Dedifferentiated amniotic fluid mesenchymal stem cell (primary cell): ENCODE data around the gene DARS1.

Experiments used
- DNase-seq: peaks from one replicate; pipeline ENCODE4 v3.0.0-alpha.2; 2016; ENCODE audit errors: extremely low spot score

Gene DARS1

GRCh38 chr2:135985018-135985825 is at the start of gene DARS1:
DARS1 (minus strand) TSS chr2:135985626; CDS start chr2:135985468, 158 bp downstream.
- peak; percentile 81 for DNase-seq

- no peak for DNase-seq
Measured at GRCh38 chr2:136034629-136035028, 49.2 kb upstream of the DARS1 start.

- DNase-seq, result no peak
Measured at GRCh38 chr2:136032817-136033535, 47.5 kb upstream of the DARS1 start.

GRCh38 chr2:136032192-136032591 is 46.8 kb upstream of the DARS1 start:
- no peak for DNase-seq

GRCh38 chr2:136031711-136032110 is 46.3 kb upstream of the DARS1 start:
- no peak for DNase-seq

GRCh38 chr2:136030406-136030805 is 45.0 kb upstream of the DARS1 start:
- DNase-seq, result no peak

GRCh38 chr2:136029149-136029548 is 43.7 kb upstream of the DARS1 start:
- no peak for DNase-seq

GRCh38 chr2:136028001-136028400 is 42.6 kb upstream of the DARS1 start:
- no peak for DNase-seq

- no peak for DNase-seq
Measured at GRCh38 chr2:136027112-136027511, 41.7 kb upstream of the DARS1 start.

- no peak for DNase-seq
Measured at GRCh38 chr2:136025057-136025973, 39.9 kb upstream of the DARS1 start.

GRCh38 chr2:136024616-136025015 is 39.2 kb upstream of the DARS1 start:
- DNase-seq, result no peak

- DNase-seq, result no peak
Measured at GRCh38 chr2:136024185-136024584, 38.8 kb upstream of the DARS1 start.

- DNase-seq, result no peak
Measured at GRCh38 chr2:136023416-136023815, 38.0 kb upstream of the DARS1 start.

- no peak for DNase-seq
Measured at GRCh38 chr2:136022396-136023146, 37.1 kb upstream of the DARS1 start.

GRCh38 chr2:136021976-136022375 is 36.5 kb upstream of the DARS1 start:
- DNase-seq, result no peak

- no peak for DNase-seq
Measured at GRCh38 chr2:136021406-136021805, 36.0 kb upstream of the DARS1 start.

GRCh38 chr2:136020831-136021230 is 35.4 kb upstream of the DARS1 start:
- DNase-seq, result no peak

GRCh38 chr2:136019825-136020224 is 34.4 kb upstream of the DARS1 start:
- no peak for DNase-seq

- no peak for DNase-seq
Measured at GRCh38 chr2:136019306-136019705, 33.9 kb upstream of the DARS1 start.

GRCh38 chr2:136017786-136018185 is 32.4 kb upstream of the DARS1 start:
- DNase-seq, result no peak

GRCh38 chr2:136016836-136017235 is 31.4 kb upstream of the DARS1 start:
- DNase-seq, result no peak
